IMR-90 (cell line): ENCODE results near the gene INPP5A. TPM values are rescaled to one million over a fixed set of nuclear protein-coding genes. Genes with fewer than 3 reads are reported as not detected.

Experiments
- ATAC-seq: fragments of 200-7000 bp; cut with Tn5 transposase; 2 replicates; pipeline ENCODE4 v1.9.1; 2020; ENCODE audit warnings: low read depth, mild to moderate bottlenecking, moderate library complexity
- BruUV-seq: library from RNA; stranded (reverse); fragments of 400-500 nt; replicated peaks from 2 replicates; lab custom pipeline; 2021; lab: Mats Ljungman, UMichigan
- CTCF ChIA-PET: fragments of 300-600 bp; formaldehyde crosslinking; extraction: SDS; loops from one replicate; lab custom pipeline; 2021; ENCODE audit warnings: antibody characterized with exemption; lab: Yijun Ruan, JAX
- POLR2A ChIA-PET: fragments of 300-600 bp; sonication (Branson Sonifier 250); formaldehyde crosslinking; loops from one replicate; lab custom pipeline; 2022; ENCODE audit warnings: antibody characterized with exemption; ENCODE audit not compliant: unreplicated experiment; lab: Charles Lee
- DNase-seq: peaks from one replicate; pipeline ENCODE4 v3.0.0; 2013
- H2AFZ ChIP-seq: replicated peaks from 2 replicates; pipeline ENCODE3; 2013; ENCODE audit warnings: low read length, mild to moderate bottlenecking; ENCODE audit not compliant: poor library complexity
- H2AK5ac ChIP-seq: 2 replicates; pipeline ENCODE4 v1.6.1; 2013; ENCODE audit warnings: low read depth, low read length, inconsistent platforms
- H2AK9ac ChIP-seq: replicated peaks from 2 replicates; pipeline ENCODE3; 2013; ENCODE audit warnings: mild to moderate bottlenecking, low read depth, low read length, moderate library complexity; ENCODE audit not compliant: poor library complexity
- H2BK120ac ChIP-seq: 2 replicates; pipeline ENCODE4 v1.6.1; 2013; ENCODE audit warnings: low read depth, low read length, inconsistent platforms
- H2BK15ac ChIP-seq: 3 replicates; pipeline ENCODE4 v1.6.1; 2013; ENCODE audit warnings: low read depth, low read length, inconsistent platforms
- H2BK20ac ChIP-seq: 2 replicates; pipeline ENCODE4 v1.6.1; 2013; ENCODE audit warnings: low read depth, mild to moderate bottlenecking, inconsistent platforms, low read length, moderate library complexity
- H2BK5ac ChIP-seq: 2 replicates; pipeline ENCODE4 v1.6.1; 2013; ENCODE audit warnings: mild to moderate bottlenecking, low read depth, low read length, inconsistent platforms; ENCODE audit not compliant: poor library complexity, severe bottlenecking
- H3K14ac ChIP-seq: replicated peaks from 2 replicates; pipeline ENCODE4 v1.6.1; 2013; ENCODE audit warnings: low read depth, low read length, inconsistent platforms
- H3K18ac ChIP-seq: 2 replicates; pipeline ENCODE4 v1.6.1; 2013; ENCODE audit warnings: low read depth, low read length, control low read depth
- H3K23ac ChIP-seq: 2 replicates; pipeline ENCODE4 v1.6.1; 2013; ENCODE audit warnings: low read depth, low read length, inconsistent platforms
- H3K27ac ChIP-seq: 2 replicates; pipeline ENCODE4 v1.5.1; 2013; ENCODE audit warnings: mild to moderate bottlenecking, control low read depth, low read length; ENCODE audit not compliant: insufficient read depth
- H3K27me3 ChIP-seq: 2 replicates; pipeline ENCODE4 v1.6.1; 2013; ENCODE audit warnings: low read length; ENCODE audit not compliant: control insufficient read depth, insufficient read depth
- H3K36me3 ChIP-seq: 2 replicates; pipeline ENCODE4 v1.6.1; 2013; ENCODE audit warnings: low read length, mixed read lengths; ENCODE audit not compliant: control insufficient read depth, insufficient read depth
- H3K4ac ChIP-seq: 2 replicates; pipeline ENCODE4 v1.6.1; 2013; ENCODE audit warnings: low read depth, low read length, inconsistent platforms
- H3K4me1 ChIP-seq: 2 replicates; pipeline ENCODE4 v1.6.1; 2013; ENCODE audit warnings: low read length, mixed read lengths; ENCODE audit not compliant: control insufficient read depth, insufficient read depth
- H3K4me2 ChIP-seq: 2 replicates; pipeline ENCODE4 v1.6.1; 2013; ENCODE audit warnings: low read depth, mild to moderate bottlenecking, control low read depth, low read length, moderate library complexity
- H3K4me3 ChIP-seq: 2 replicates; pipeline ENCODE4 v1.5.1; 2013; ENCODE audit warnings: low read depth, mild to moderate bottlenecking, control low read depth, low read length, moderate library complexity; ENCODE audit not compliant: insufficient read depth
- H3K56ac ChIP-seq: 2 replicates; pipeline ENCODE4 v1.6.1; 2013; ENCODE audit warnings: low read length, inconsistent platforms; ENCODE audit not compliant: insufficient read depth; ENCODE audit errors: extremely low read depth
- H3K79me1 ChIP-seq, 2 experiments: 2 replicates each; pipeline ENCODE4 v1.6.1; 2013; ENCODE audit warnings: low read length in 2 of 2, inconsistent platforms in 1 of 2, low read depth in 1 of 2
- H3K9ac ChIP-seq: 2 replicates; pipeline ENCODE4 v1.6.1; 2013; ENCODE audit warnings: low read depth, low read length, control low read depth
- H3K9me1 ChIP-seq: 2 replicates; pipeline ENCODE4 v1.6.1; 2013; ENCODE audit warnings: low read length, inconsistent platforms; ENCODE audit not compliant: insufficient read depth
- H3K9me3 ChIP-seq: 2 replicates; pipeline ENCODE4 v1.6.1; 2013; ENCODE audit warnings: low read length; ENCODE audit not compliant: control insufficient read depth, insufficient read depth
- H4K20me1 ChIP-seq: 2 replicates; pipeline ENCODE4 v1.6.1; 2013; ENCODE audit warnings: low read length, inconsistent platforms; ENCODE audit not compliant: insufficient read depth
- H4K5ac ChIP-seq: 2 replicates; pipeline ENCODE4 v1.6.1; 2013; ENCODE audit warnings: mild to moderate bottlenecking, low read depth, low read length, control low read depth
- H4K8ac ChIP-seq, 2 experiments: 2 replicates each; pipeline ENCODE4 v1.6.1; 2013; ENCODE audit warnings: low read depth in 2 of 2, low read length in 2 of 2, control low read depth in 1 of 2, inconsistent platforms in 1 of 2
- H4K91ac ChIP-seq: 2 replicates; pipeline ENCODE4 v1.6.1; 2013; ENCODE audit warnings: low read depth, low read length, inconsistent platforms; ENCODE audit not compliant: insufficient read depth
- BHLHE40 ChIP-seq: fragments of 150-350 bp; IDR thresholded peaks from 2 replicates; pipeline ENCODE4 v1.6.1; 2016; ENCODE audit warnings: mild to moderate bottlenecking, low read depth, low read length
- CEBPB ChIP-seq: IDR thresholded peaks from 2 replicates; pipeline ENCODE4 v1.6.1; 2012; ENCODE audit warnings: low read depth, low read length, improper control_type of control experiment
- CHD1 ChIP-seq: IDR thresholded peaks from 2 replicates; pipeline ENCODE4 v1.6.1; 2012; ENCODE audit warnings: low read depth, low read length, improper control_type of control experiment
- FOS ChIP-seq: fragments of 150-350 bp; IDR thresholded peaks from 2 replicates; pipeline ENCODE4 v1.6.1; 2016; ENCODE audit warnings: low read depth, low read length
- MAFK ChIP-seq: IDR thresholded peaks from 2 replicates; pipeline ENCODE4 v1.6.1; 2012; ENCODE audit warnings: low read depth, low read length, improper control_type of control experiment
- MAZ ChIP-seq: IDR thresholded peaks from 2 replicates; pipeline ENCODE4 v1.6.1; 2012; ENCODE audit warnings: low read depth, mild to moderate bottlenecking, low read length, improper control_type of control experiment, moderate library complexity, borderline replicate concordance
- MXI1 ChIP-seq: IDR thresholded peaks from 2 replicates; pipeline ENCODE4 v1.6.1; 2012; ENCODE audit warnings: low read depth, mild to moderate bottlenecking, low read length, moderate library complexity, borderline replicate concordance
- NFE2L2 ChIP-seq: fragments of 150-350 bp; IDR thresholded peaks from 2 replicates; pipeline ENCODE4 v1.6.1; 2016; ENCODE audit warnings: low read depth, mild to moderate bottlenecking, low read length
- POLR2A ChIP-seq: IDR thresholded peaks from 2 replicates; pipeline ENCODE4 v1.6.1; 2012; ENCODE audit warnings: mild to moderate bottlenecking, low read depth, low read length
- RCOR1 ChIP-seq: IDR thresholded peaks from 2 replicates; pipeline ENCODE4 v1.6.1; 2012; ENCODE audit warnings: mild to moderate bottlenecking, low read length, improper control_type of control experiment; ENCODE audit not compliant: insufficient replicate concordance
- RFX5 ChIP-seq: IDR thresholded peaks from 2 replicates; pipeline ENCODE4 v1.8.0; 2012; ENCODE audit warnings: low read depth, mild to moderate bottlenecking, low read length, moderate library complexity
- WGBS, 2 experiments: methylation state at CpG; one replicate each; pipeline versions ENCODE4 v1.1.5 to v1.1.7; 2013; ENCODE audit warnings: missing lambda C conversion rate in 2 of 2; ENCODE audit not compliant: insufficient read length in 1 of 2; ENCODE audit errors: extremely low coverage in 2 of 2; 5-methylcytosine and 5-hydroxymethylcytosine counted together
- dilution Hi-C: fragments of 300-500 bp; cut with HindIII; formaldehyde crosslinking; loops from one replicate; pipeline ENCODE4 v1.14.3; 2018; ENCODE audit warnings: low sequenced_read_pairs; ENCODE audit not compliant: unreplicated experiment
- in situ Hi-C: fragments of 300-500 bp; cut with MboI; formaldehyde crosslinking; loops from 3 replicates; pipeline ENCODE4 v1.14.3; 2019; ENCODE audit warnings: low sequenced_read_pairs, inconsistent platforms, mixed read lengths
- intact Hi-C: fragments of 100-400 bp; cut with micrococcal nuclease; formaldehyde crosslinking; loops from 2 replicates; pipeline ENCODE4 v1.10.0; 2022
- polyA plus RNA-seq, 3 experiments: library from polyadenylated mRNA; depleted of rRNA; stranded (reverse); fragments of >200 nt; gene quantifications; 2 replicates each; pipeline ENCODE4 v1.2.3, GENCODE V29; 2012; ENCODE audit warnings: low replicate concordance in 1 of 3
- total RNA-seq: library from RNA; depleted of rRNA; stranded (reverse); fragments of >200 nt; gene quantifications from 2 replicates; pipeline ENCODE4 v1.2.3, GENCODE V29; 2012
- TF ChIP-seq, protein P1 (sequence below): fragments of 150-350 bp; IDR thresholded peaks from 2 replicates; pipeline ENCODE4 v1.6.1; 2017; ENCODE audit warnings: mild to moderate bottlenecking, antibody characterized with exemption, low read length, low read depth
- TF ChIP-seq, protein P2 (sequence below): conservative IDR thresholded peaks from 2 replicates; pipeline ENCODE4 v1.5.1; 2012; ENCODE audit warnings: mild to moderate bottlenecking, low read depth, low read length, improper control_type of control experiment
- TF ChIP-seq, protein P3 (sequence below): fragments of 150-350 bp; IDR thresholded peaks from 2 replicates; pipeline ENCODE4 v1.6.1; 2016; ENCODE audit warnings: low read depth, mild to moderate bottlenecking, low read length, moderate library complexity, borderline replicate concordance

Gene INPP5A
- total and polyA plus RNA-seq, 2 of the 4 experiments (the other 2 are of a cell fraction) = 21.4 to 36.7 TPM

DNA sequence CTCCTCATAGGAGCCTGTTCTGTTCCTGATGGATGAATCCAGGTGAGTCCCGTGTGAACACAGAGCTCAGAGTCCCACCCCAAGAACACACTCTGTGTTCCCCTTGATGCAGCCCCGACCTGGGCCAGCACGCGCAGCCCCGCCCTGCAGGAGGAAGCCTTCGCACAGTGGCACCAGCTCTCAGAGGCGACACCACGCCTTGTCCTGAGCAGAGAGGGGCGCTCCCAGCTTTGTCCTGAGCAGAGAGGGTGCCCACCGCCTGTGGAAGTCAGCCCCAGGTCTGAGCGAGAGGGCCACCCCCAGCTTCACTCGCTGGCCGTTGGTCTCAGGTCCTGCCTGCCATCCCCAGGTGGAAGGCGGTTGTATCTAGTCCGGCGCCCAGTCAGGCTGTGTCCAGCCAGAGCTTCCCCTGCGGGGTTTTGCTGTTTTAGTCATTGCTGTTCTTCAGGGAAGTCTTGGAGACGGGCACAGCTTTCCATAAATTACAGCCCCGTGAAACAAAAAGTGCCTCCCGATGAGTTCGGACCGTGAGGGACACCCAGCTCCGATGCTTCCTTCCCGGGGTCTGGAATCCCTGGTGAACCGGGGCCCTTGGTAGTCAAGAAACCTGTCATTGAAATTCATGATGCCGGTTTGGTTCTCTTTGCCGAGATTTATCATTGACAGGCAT lies 204.7 kb downstream of the INPP5A start:
- no peak overlapping the region for H2BK120ac ChIP-seq
- TF ChIP-seq, protein P1, sequence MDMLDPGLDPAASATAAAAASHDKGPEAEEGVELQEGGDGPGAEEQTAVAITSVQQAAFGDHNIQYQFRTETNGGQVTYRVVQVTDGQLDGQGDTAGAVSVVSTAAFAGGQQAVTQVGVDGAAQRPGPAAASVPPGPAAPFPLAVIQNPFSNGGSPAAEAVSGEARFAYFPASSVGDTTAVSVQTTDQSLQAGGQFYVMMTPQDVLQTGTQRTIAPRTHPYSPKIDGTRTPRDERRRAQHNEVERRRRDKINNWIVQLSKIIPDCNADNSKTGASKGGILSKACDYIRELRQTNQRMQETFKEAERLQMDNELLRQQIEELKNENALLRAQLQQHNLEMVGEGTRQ = no peak
- TF ChIP-seq NFE2L2 (no peak), RCOR1 (no peak), RFX5 (no peak), MXI1 (no peak), BHLHE40 (no peak), MAZ (no peak), POLR2A (no peak), CHD1 (no peak), FOS (no peak), MAFK (no peak), CEBPB (no peak)
- TF ChIP-seq, protein P2, sequence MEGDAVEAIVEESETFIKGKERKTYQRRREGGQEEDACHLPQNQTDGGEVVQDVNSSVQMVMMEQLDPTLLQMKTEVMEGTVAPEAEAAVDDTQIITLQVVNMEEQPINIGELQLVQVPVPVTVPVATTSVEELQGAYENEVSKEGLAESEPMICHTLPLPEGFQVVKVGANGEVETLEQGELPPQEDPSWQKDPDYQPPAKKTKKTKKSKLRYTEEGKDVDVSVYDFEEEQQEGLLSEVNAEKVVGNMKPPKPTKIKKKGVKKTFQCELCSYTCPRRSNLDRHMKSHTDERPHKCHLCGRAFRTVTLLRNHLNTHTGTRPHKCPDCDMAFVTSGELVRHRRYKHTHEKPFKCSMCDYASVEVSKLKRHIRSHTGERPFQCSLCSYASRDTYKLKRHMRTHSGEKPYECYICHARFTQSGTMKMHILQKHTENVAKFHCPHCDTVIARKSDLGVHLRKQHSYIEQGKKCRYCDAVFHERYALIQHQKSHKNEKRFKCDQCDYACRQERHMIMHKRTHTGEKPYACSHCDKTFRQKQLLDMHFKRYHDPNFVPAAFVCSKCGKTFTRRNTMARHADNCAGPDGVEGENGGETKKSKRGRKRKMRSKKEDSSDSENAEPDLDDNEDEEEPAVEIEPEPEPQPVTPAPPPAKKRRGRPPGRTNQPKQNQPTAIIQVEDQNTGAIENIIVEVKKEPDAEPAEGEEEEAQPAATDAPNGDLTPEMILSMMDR = no peak
- TF ChIP-seq, protein P3, sequence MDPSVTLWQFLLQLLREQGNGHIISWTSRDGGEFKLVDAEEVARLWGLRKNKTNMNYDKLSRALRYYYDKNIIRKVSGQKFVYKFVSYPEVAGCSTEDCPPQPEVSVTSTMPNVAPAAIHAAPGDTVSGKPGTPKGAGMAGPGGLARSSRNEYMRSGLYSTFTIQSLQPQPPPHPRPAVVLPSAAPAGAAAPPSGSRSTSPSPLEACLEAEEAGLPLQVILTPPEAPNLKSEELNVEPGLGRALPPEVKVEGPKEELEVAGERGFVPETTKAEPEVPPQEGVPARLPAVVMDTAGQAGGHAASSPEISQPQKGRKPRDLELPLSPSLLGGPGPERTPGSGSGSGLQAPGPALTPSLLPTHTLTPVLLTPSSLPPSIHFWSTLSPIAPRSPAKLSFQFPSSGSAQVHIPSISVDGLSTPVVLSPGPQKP = no peak
- H4K5ac ChIP-seq = no peak overlapping the region
- intact Hi-C loops = no loop called here
- no peak overlapping the region for H4K91ac ChIP-seq
- ATAC-seq = no peak
- ChIA-PET POLR2A (no interaction called here), CTCF (no interaction called here)
- no peak overlapping the region for H2BK15ac ChIP-seq
- H3K79me1 ChIP-seq = peaks cover 0 to 7% of the 10 kb centered on the region in 2 experiments; a peak in 1 of 4 replicates
- no peak overlapping the region for H2BK5ac ChIP-seq
- in situ Hi-C loops = no loop called here
- H3K9me3 ChIP-seq = no peaks in the 10 kb centered on the region
- peaks cover 2% of the 10 kb centered on the region; the same call in 1 of the 2 replicates for H3K9me1 ChIP-seq
- H3K18ac ChIP-seq = no peak overlapping the region
- H3K4me3 ChIP-seq = no peak overlapping the region
- no peak overlapping the region for H3K56ac ChIP-seq
- peak overlapping the region; percentile 3 for H2AFZ ChIP-seq
- H4K8ac ChIP-seq = no peak overlapping the region
- H2AK5ac ChIP-seq = no peak overlapping the region
- DNase-seq = no peak
- no peak overlapping the region for H3K23ac ChIP-seq
- no peaks in the 10 kb centered on the region for H3K27me3 ChIP-seq
- no peak overlapping the region for H2AK9ac ChIP-seq
- peaks cover 9% of the 10 kb centered on the region for H3K4me1 ChIP-seq
- H3K4ac ChIP-seq = no peak overlapping the region
- no peak overlapping the region for H2BK20ac ChIP-seq
- H3K9ac ChIP-seq = no peak overlapping the region
- 88% methylated on average over 12 of the region's 27 CpGs; no CpG with 5 or more reads in 1 of the 2 experiments for WGBS, 2 experiments
- H4K20me1 ChIP-seq = no peaks in the 10 kb centered on the region; the same call in 1 of the 2 replicates
- BruUV-seq = no TSS peak
- no peak overlapping the region for H3K27ac ChIP-seq
- no peak overlapping the region for H3K14ac ChIP-seq
- no peak overlapping the region for H3K4me2 ChIP-seq
- H3K36me3 ChIP-seq = no peaks in the 10 kb centered on the region
- dilution Hi-C loops = no loop called here
